CD4-positive, alpha-beta T cell treated with Interleukin-17A for 1 hour (primary cell): ENCODE data around the gene TMEM98.
"Not testable (repeated sequence)": the region's sequence is repeated elsewhere in the genome, so short reads cannot be mapped to it uniquely, and the experiment has no call there.

ENCODE experiments used
- DNase-seq: peaks from one replicate; pipeline ENCODE4 v3.0.0-alpha.2; 2020

Gene TMEM98

DNA sequence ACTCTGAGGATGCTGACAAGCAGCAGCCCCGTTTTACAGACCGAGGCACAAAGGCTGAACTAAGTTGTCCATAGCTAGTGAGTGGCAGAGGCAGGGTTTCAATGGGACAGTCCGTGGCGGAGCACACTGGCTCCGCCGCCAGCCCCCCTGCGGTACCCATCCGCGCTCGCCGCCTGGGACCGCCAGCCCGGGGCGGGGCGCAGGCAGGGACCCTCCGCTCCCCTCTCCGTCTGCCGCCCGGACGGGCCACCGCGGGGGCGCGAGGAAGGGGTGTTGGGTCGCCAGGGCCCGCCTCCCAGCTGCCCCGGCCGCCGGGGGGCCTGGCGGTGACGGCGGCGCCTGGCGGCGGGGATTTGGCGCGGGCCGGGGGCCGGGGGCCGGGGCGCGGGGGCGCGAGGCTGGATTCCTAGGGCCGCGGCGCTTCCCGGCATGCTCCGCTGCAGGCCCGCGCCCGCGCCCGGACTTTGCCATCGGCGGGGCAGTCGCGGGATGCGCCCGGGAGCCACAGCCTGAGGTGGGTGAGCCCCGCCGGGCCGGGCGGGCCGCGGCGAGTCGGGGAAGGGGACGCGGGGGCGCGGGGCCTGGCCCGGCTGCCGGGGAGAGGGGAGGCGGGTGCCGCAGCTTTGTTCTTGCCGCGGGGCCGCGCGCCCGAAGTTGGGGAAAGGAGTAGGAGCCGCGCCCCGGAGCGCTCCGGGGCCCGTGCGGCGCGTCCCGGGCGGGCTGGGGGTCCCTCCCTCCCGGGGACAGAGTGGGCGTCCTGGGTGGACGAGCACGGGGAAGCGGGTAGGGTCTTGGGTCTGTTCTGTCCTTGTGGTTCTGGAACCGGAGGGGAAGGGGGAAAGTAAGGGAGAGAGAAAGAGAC, at the start of gene TMEM98:
TSS of gene TMEM98 (plus strand) at position 430 of the 862 bp plus-strand sequence. CDS start 3,376 bp downstream, outside the sequence.
- DNase-seq: no peak

GRCh38 chr17:32878211-32878610, 49.7 kb upstream of the TMEM98 start:
- no peak for DNase-seq

GRCh38 chr17:32879134-32879533, 48.8 kb upstream of the TMEM98 start:
- DNase-seq: no peak

DNA sequence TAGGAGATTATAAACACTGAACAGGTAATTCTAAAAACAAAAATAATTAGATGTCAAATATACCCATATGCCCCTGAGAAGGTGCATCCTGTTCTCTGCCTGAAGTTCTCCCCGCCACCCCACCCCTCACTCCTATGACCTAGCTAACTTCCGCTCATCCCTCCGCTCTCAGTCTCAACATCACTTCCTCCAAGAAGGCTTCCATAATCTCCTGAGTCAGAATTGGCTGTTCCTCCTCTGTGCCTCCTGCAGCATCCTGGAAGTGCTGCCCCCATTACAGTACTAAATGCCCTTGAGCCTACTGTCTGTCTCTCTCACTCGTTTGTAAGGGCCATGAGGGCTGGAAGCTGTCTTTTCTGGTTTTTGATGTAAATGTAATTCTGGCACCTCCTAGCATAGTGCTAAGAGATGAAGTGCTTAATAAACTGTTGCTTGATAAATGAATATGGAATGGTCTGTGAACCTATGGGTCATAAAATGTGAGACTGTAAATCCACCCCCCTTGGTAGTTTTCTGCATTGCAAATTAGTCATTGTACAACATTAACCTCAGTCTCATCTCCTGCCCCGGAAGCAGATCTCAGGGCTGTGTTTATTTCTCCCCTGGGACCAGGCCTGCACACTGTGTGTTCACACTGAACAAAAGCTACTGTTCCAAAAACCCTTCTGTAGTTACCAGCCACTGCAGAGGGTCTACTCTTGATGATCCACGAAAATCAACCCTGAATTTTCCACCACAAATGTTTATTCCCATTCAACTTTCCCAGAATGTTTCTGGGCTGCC, 47.1 kb upstream of the TMEM98 start:
- no peak for DNase-seq

GRCh38 chr17:32882029-32882428, 45.9 kb upstream of the TMEM98 start:
- DNase-seq: no peak

- no peak for DNase-seq
These were observed 45.2 kb upstream of the TMEM98 start for GRCh38 chr17:32882734-32883133.

GRCh38 chr17:32886951-32887350, 41.0 kb upstream of the TMEM98 start:
- not testable (repeated sequence) for DNase-seq

DNA sequence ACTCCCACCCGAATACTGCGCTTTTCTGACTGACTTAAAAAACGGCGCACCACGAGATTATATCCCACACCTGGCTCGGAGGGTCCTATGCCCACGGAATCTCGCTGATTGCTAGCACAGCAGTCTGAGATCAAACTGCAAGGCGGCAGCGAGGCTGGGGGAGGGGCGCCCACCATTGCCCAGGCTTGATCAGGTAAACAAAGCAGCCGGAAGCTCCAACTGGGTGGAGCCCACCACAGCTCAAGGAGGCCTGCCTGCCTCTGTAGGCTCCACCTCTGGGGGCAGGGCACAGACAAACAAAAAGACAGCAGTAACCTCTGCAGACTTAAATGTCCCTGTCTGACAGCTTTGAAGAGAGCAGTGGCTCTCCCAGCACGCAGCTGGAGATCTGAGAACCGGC, 40.5 kb upstream of the TMEM98 start:
- not testable (repeated sequence) for DNase-seq

DNA sequence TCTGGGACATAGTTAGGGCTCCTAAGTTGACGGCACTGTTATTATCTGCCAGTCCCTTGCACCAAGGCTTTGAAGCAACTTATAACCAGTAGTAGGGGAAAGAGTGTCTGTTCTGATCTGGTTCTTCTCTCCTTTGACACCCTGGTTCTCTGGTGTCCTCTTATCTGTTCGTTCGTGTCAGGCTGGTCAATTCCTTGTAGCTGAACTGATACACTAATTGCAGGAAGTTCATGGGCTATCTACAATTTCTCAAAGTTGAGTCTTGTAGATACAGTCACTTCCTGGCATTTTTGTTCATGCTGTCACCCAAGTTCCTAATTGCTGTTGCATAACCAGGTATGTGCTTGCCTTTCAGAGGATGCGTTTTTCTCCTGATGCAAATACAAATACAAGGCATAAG, 33.7 kb upstream of the TMEM98 start:
- DNase-seq: no peak

DNA sequence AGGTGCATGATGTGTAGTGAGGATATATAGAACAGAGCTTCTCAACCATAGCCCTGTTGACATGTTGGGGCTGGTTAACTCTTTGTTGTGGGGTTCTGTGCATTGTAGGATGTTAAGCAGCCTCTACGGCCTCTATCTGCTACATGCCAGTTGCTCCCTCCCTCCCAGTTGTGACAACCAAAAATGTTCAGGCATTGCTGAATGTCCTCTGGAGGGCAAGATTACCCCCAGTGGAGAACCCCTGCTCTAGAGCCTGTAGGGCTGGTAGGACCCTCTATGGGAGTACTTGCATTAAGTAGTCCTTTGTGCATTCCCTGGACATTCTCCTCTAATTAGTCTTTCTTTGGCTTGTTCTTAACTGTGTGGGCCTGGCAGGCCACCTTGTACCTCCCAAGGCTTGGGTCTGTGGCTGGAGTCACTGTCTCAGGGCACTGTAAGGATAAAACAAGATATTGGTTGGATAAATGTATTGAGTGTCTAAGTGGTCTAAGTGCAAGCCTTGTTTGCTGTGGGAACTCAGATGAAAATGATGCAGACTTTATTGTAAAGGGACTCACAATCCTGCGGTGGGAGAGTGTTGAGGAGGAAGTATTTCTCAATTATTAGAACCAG, 31.2 kb upstream of the TMEM98 start:
- no peak for DNase-seq

- no peak for DNase-seq
These were observed 28.5 kb upstream of the TMEM98 start for GRCh38 chr17:32899236-32900013.

DNA sequence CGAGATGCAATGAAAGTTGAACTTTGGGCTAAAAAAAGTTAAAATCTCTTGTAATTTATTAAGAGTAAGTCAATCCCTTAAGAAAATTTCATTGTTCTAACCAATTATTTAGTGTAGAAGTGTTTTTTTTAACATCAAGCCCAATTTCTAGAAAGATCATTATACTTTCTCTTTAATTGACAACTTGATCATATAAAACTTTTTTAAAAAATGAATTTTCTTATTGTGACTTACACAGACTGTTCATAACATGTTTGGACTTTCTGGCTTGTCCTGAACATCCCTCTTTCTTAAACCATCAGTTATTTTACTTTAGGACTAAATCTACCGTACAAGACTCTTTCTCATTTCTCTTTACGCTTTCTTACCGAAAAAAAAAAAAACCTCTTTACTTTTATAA, 26.2 kb upstream of the TMEM98 start:
- DNase-seq: no peak

DNA sequence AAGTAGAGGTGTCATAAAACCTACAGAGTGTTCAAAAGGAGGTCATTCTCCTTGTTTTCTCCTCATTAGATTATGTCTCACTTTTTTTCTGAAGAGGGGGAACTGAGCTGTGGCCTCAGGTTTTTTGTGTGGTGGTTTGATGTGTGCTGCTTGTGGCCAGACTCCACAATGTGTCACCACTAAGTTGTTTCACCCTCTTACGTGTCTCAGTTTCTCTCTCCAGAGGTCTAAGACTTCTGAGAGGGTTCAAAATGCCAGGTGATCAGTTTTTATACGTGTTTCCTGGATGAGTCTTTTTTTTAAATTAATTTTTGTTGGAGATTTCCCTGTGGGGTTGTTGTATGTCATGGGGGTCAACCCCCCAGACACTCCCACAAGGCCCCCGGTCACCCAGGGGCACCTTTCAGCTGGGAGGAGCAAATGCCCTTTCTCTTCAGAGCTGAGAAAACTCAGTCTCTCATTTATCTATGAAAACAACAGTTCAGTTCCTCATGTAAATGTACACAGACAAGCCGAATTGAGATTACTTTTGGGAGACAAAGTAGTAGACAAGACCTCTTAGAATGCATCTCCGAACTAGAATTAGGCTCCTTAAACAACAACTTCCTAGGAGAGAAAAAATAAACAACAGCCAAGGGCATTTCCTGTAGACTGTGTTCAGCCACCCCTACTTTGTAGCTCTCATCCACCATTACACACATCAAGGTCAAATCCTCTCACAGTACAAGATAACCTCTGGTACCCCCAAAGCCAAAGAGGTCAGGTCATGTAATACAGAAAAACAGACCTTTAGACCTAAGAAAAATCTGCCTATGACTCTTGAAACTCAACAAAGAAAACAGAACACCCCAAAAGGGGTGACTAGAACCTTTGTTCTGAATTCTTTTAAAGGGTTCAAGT, 23.9 kb upstream of the TMEM98 start:
- DNase-seq: no peak

DNA sequence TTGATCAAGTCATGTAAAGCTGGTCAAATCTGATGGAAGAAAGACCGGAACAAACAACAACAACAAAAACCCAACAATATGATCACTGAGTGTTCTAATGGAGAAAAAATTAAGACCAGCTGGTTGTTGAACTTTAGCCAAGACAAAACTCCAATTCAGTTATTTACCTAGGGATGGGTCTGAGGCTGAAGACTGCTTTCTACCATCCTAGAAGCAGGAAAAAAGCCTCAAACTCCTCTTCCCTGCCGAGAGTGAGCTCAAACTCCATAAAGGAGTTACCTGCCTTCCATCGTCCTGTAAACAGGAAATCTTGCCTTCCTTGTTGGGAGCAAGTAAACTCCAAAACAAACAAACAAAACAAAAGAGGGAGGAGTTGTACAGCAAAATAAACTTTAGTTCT, 23.1 kb upstream of the TMEM98 start:
- DNase-seq: no peak

DNA sequence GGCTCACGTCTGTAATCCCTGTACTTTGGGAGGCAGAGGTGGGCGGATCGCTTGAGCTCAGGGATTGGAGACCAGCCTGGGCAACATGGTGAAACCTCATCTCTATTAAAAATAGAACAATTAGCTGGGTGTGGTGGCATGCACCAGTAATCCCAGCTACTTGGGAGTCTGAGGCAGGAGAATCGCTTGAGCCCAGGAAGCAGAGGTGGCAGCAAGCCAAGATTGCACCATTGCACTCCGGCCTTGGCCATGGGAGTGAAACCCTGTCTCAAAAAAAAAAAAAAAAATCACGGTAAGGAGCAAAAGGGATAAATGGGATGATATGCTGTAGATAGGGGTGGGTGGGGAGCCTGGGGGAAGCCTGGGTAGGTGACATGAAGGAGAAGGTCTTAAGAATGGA, 20.4 kb upstream of the TMEM98 start:
- no peak for DNase-seq

- DNase-seq: peak; percentile 57
These were observed 18.1 kb upstream of the TMEM98 start for GRCh38 chr17:32909787-32910369.

DNA sequence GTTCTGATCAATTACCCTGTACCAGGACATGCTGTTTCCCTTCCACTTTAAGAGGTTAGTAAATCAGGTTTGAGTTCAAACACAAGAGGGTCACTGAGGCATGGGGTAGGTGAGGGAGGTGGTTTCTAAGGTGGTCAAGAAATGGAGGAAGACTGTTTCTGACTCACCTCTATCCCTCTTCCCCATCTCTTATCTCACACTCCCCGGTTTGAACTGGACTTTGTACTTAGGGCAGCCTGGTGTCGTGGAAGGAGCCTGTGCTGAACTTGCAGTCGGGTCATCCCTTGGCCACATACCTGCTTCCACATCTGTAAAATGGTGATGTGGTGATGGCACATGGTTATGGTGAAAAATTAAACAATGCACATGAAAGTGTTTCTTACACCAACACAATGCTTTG, 17.2 kb upstream of the TMEM98 start:
- no peak for DNase-seq

DNA sequence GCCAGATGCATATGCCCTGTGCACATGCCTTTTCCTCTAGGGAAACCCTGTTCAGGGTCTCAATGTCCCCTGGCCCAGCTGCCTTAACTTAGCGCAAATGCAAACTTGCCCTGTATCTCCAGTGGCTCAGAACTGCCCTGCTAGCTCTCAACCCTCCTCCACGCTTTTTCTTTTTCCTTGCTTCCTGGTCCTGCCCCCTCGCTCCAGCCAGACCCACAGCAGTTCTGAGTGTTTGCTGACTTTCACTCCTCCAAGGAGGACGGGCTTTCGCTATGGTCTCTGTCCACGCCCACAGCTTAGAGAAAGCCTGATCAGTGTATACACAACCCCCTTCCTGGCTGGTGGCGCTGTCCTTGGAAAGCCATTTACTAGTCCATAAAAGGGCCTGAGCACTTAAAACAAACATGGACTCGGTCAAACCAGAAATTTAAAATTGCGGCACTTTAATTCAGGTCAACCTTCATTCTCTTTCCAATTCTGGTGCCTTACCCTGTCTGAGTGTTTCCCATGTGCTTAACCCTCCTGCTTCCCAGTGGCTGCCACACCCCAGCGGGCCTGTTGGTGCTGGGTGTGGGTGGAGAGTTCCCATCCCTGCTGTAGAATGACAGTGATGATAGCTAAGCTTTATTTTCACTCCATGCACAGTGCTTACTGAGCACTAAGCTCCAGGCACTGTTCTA, 15.6 kb upstream of the TMEM98 start:
- DNase-seq: no peak

DNA sequence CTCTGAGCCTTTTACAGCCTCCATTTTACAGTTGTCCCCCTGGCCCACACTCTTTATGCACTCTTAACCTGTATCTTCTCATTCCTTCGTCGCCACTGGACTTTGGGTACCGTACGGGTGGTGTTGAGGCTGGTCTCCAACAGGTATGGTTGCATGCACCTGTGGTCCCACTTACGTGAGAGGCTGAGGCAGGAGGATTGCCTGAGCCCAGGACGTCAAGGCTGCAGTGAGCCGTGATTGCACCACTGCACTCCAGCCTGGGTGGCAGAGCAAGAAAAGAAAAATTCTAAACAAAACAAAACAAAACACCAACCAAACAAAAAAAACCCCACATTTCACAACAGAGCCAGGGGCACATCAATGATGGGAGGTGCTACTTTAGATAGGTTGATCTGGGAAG, 14.4 kb upstream of the TMEM98 start:
- DNase-seq: no peak

GRCh38 chr17:32914181-32914580, 13.8 kb upstream of the TMEM98 start:
- DNase-seq: no peak

- DNase-seq: no peak
These were observed 12.7 kb upstream of the TMEM98 start for GRCh38 chr17:32915245-32915644.
